Muscle layer of colon (tissue), 2 donors: ENCODE results near the gene AMPH.
"Not testable (repeated sequence)": the region's sequence is repeated elsewhere in the genome, so short reads cannot be mapped to it uniquely, and the experiment has no call there.

Source experiments
- H3K27ac ChIP-seq: one replicate; pipeline ENCODE4 v1.7.0; 2013; ENCODE audit warnings: low read depth, mild to moderate bottlenecking, low read length, moderate library complexity
- H3K27me3 ChIP-seq, 2 donors: one replicate each; pipeline ENCODE4 v1.7.0; 2013; ENCODE audit warnings: low read length in 2 of 2, mild to moderate bottlenecking in 2 of 2; ENCODE audit not compliant: insufficient read depth in 2 of 2, control insufficient read depth in 1 of 2
- H3K36me3 ChIP-seq: one replicate; pipeline ENCODE4 v1.7.0; 2013; ENCODE audit warnings: mild to moderate bottlenecking, low read length; ENCODE audit not compliant: insufficient read depth
- H3K4me1 ChIP-seq: one replicate; pipeline ENCODE4 v1.7.0; 2013; ENCODE audit warnings: mild to moderate bottlenecking, low read length; ENCODE audit not compliant: insufficient read depth
- H3K4me3 ChIP-seq, 2 donors: one replicate each; pipeline ENCODE4 v1.7.0; 2013; ENCODE audit warnings: low read length in 2 of 2, low read depth in 1 of 2, mild to moderate bottlenecking in 1 of 2, moderate library complexity in 1 of 2
- H3K9ac ChIP-seq: one replicate; pipeline ENCODE4 v1.7.0; 2013; ENCODE audit warnings: low read length
- H3K9me3 ChIP-seq: one replicate; pipeline ENCODE4 v1.7.0; 2013; ENCODE audit warnings: mild to moderate bottlenecking, low read length
- donor health status: abdominal sarcoma.
- donor health status: Adenocarcinoma of cecum.

The AMPH gene

GRCh38 chr7:38424750-38425463 is 206.3 kb downstream of the AMPH start:
- Histone ChIP-seq H3K27ac (no peak overlapping the region), H3K9ac (no peak overlapping the region), H3K4me1 (peaks cover 5% of the 10 kb centered on the region), H3K27me3 (no peaks in the 10 kb centered on the region), H3K9me3 (no peaks in the 10 kb centered on the region), H3K36me3 (no peaks in the 10 kb centered on the region), H3K4me3 (no peak overlapping the region)

DNA sequence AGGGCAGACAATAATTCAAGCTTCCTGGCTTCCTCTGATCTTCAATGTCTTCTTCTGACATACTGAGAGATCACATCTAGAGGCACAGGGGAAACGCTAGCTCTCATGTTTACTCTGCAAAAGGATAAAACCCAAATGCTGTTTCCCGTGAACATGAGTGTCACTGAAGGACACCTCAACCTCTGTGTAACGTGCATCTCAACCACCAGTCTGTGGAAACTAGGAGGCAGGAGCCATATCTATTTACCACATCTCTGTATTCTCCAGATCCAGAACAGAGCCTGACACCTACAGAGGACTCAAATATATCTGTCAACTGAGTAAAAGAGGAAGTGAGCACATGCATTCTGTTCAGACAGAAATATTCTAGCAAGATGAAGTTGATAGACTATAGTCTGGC is 217.4 kb downstream of the AMPH start:
- Histone ChIP-seq H3K4me3 (no peak overlapping the region), H3K27me3 (no peaks in the 10 kb centered on the region), H3K36me3 (no peaks in the 10 kb centered on the region), H3K27ac (no peak overlapping the region), H3K9ac (no peak overlapping the region), H3K9me3 (no peaks in the 10 kb centered on the region), H3K4me1 (no peaks in the 10 kb centered on the region)

DNA sequence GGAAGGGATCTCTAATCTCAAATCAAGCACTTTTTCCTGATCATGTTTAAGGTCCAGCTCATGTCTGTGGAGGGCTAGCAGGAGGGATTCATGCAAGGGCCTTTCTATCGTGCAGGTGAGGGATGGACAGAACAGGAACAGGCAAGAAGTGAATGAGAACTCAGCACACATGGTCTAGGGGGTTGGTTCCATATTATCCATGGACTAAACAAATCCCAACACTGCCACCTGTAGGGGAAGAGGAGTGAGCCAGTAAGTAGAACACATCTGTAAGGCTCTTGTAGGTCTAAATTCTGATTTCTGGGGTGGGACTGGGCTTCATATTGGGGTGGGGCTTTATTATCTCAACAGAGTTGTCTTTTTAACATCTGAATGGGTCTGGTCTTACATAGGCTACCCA is 219.8 kb downstream of the AMPH start:
- Histone ChIP-seq H3K9me3 (no peaks in the 10 kb centered on the region), H3K9ac (no peak overlapping the region), H3K27me3 (no peaks in the 10 kb centered on the region)

GRCh38 chr7:38410056-38410455 is 221.1 kb downstream of the AMPH start:
- H3K9ac ChIP-seq, result no peak overlapping the region
- H3K9me3 ChIP-seq, result no peaks in the 10 kb centered on the region
- H3K4me1 ChIP-seq, result no peaks in the 10 kb centered on the region
- H3K27me3 ChIP-seq, result no peaks in the 10 kb centered on the region
- no peak overlapping the region for H3K27ac ChIP-seq
- H3K36me3 ChIP-seq, result no peaks in the 10 kb centered on the region
- no peak overlapping the region for H3K4me3 ChIP-seq

More for the DNA sequence above, 219.8 kb downstream of the AMPH start:
- Histone ChIP-seq H3K27ac (no peak overlapping the region), H3K36me3 (no peaks in the 10 kb centered on the region), H3K4me3 (no peak overlapping the region), H3K4me1 (no peaks in the 10 kb centered on the region)

GRCh38 chr7:38409531-38409930 is 221.6 kb downstream of the AMPH start:
- Histone ChIP-seq H3K4me3 (no peak overlapping the region), H3K27me3 (no peaks in the 10 kb centered on the region), H3K9ac (no peak overlapping the region), H3K9me3 (no peaks in the 10 kb centered on the region), H3K36me3 (no peaks in the 10 kb centered on the region), H3K4me1 (no peaks in the 10 kb centered on the region), H3K27ac (no peak overlapping the region)

DNA sequence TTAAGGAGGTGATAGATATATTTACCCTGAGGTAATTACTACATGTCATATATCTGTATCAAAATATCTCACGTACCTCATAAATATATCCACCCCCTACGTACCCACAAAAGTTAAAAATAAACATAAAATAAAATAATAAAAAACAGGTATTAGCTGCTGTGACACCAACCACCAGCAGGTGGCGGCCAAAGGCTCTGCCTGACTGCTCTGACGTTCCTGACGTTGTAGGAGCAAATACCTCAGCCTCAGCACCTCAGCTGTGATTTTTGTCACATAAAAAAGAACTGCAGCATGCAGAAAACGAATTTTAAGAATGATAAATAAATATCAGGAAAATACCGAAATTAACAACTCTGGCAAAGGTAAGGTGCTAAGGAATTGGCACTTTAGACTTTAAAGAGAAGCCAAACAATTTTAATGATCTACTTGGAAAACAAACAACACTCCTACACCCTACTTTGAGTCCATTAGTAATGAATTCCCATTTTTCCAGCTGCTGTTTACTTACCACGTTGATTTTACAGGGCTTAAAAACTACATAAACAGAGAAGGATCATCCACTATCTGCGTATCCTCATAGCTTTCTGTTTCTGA is 232.3 kb downstream of the AMPH start:
- H3K27me3 ChIP-seq, result no peaks in the 10 kb centered on the region
- H3K36me3 ChIP-seq, result no peaks in the 10 kb centered on the region
- no peaks in the 10 kb centered on the region for H3K9me3 ChIP-seq
- no peaks in the 10 kb centered on the region for H3K4me1 ChIP-seq
- no peak overlapping the region for H3K9ac ChIP-seq
- no peak overlapping the region for H3K27ac ChIP-seq
- no peak overlapping the region for H3K4me3 ChIP-seq

GRCh38 chr7:38396852-38397251 is 234.3 kb downstream of the AMPH start:
- Histone ChIP-seq H3K9me3 (no peaks in the 10 kb centered on the region), H3K27me3 (no peaks in the 10 kb centered on the region), H3K36me3 (no peaks in the 10 kb centered on the region), H3K9ac (no peak overlapping the region), H3K4me3 (no peak overlapping the region), H3K27ac (no peak overlapping the region), H3K4me1 (no peaks in the 10 kb centered on the region)

- H3K9me3 ChIP-seq, H3K9ac ChIP-seq: not testable (repeated sequence)
Measured at GRCh38 chr7:38395921-38396552, 235.1 kb downstream of the AMPH start.

GRCh38 chr7:38394660-38395059 is 236.5 kb downstream of the AMPH start:
- no peaks in the 10 kb centered on the region for H3K36me3 ChIP-seq
- no peaks in the 10 kb centered on the region for H3K9me3 ChIP-seq
- no peak overlapping the region for H3K9ac ChIP-seq
- H3K4me3 ChIP-seq, result no peak overlapping the region
- no peaks in the 10 kb centered on the region for H3K4me1 ChIP-seq
- no peaks in the 10 kb centered on the region for H3K27me3 ChIP-seq
- no peak overlapping the region for H3K27ac ChIP-seq

More at GRCh38 chr7:38395921-38396552, 235.1 kb downstream of the AMPH start:
- not testable (repeated sequence) for H3K27ac ChIP-seq, H3K4me3 ChIP-seq, H3K27me3 ChIP-seq, H3K36me3 ChIP-seq, H3K4me1 ChIP-seq

- Histone ChIP-seq H3K36me3 (no peaks in the 10 kb centered on the region), H3K9me3 (no peaks in the 10 kb centered on the region), H3K9ac (no peak overlapping the region), H3K4me3 (no peak overlapping the region), H3K27me3 (no peaks in the 10 kb centered on the region), H3K4me1 (no peaks in the 10 kb centered on the region), H3K27ac (no peak overlapping the region)
Measured at GRCh38 chr7:38393874-38394273, 237.3 kb downstream of the AMPH start.

GRCh38 chr7:38391751-38392150 is 239.4 kb downstream of the AMPH start:
- no peak overlapping the region for H3K9ac ChIP-seq
- no peaks in the 10 kb centered on the region for H3K9me3 ChIP-seq
- no peaks in the 10 kb centered on the region for H3K36me3 ChIP-seq
- no peak overlapping the region for H3K27ac ChIP-seq
- no peak overlapping the region for H3K4me3 ChIP-seq
- no peaks in the 10 kb centered on the region for H3K4me1 ChIP-seq
- no peaks in the 10 kb centered on the region for H3K27me3 ChIP-seq
